DOHH2 (cell line): ENCODE data around the gene STAM2.
"Not testable (repeated sequence)": the region's sequence is repeated elsewhere in the genome, so short reads cannot be mapped to it uniquely, and the experiment has no call there.

ENCODE experiments used
- CTCF ChIP-seq: fragments of 200-600 bp; sonication (generic); IDR thresholded peaks from one replicate; pipeline ENCODE4 v1.5.1; 2014; ENCODE audit warnings: antibody characterized with exemption, mild to moderate bottlenecking, low read depth, low read length; ENCODE audit not compliant: poor library complexity, severe bottlenecking
- EZH2phosphoT487 ChIP-seq: fragments of 200-600 bp; sonication (generic); IDR thresholded peaks from 2 replicates; pipeline ENCODE4 v1.6.1; 2017; ENCODE audit warnings: borderline replicate concordance, mild to moderate bottlenecking, antibody characterized with exemption, low read length, moderate library complexity, mixed read lengths

GRCh38 chr2:152160378-152160777 is 15.2 kb downstream of the STAM2 start:
- not testable (repeated sequence) for TF ChIP-seq CTCF, EZH2phosphoT487
